OCI-M1 (cell line): ENCODE results near the gene UBE3D.
"Not testable (repeated sequence)": the region's sequence is repeated elsewhere in the genome, so short reads cannot be mapped to it uniquely, and the experiment has no call there.

Source experiments
- DNase-seq: peaks from one replicate; lab custom pipeline; 2025; lab: John Stamatoyannopoulos, UW

UBE3D gene

GRCh38 chr6:82978362-82978945 lies 87.2 kb downstream of the UBE3D start:
- no peak for DNase-seq

- DNase-seq, result no peak
Observed at GRCh38 chr6:82976179-82976578, 89.5 kb downstream of the UBE3D start.

GRCh38 chr6:82971877-82972460 lies 93.7 kb downstream of the UBE3D start:
- no peak for DNase-seq

DNA sequence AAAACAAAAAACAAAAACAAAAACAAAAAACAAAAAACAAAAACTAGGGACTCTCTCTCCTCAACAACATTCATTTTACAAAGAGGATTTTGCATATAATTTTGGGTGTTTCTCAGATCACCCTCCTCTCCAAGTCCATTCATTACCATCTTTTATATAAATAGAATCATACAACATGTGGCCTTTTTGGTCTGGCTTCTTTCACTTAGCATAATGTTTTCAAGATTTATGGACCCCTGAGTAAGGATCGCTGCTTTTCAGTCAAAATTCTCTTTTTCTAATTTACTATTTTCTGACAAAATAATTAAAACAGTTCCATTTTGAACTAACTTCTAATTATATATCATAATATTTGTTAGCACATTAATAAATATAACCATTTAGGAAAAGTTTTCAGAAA lies 94.8 kb downstream of the UBE3D start:
- DNase-seq, result no peak

DNA sequence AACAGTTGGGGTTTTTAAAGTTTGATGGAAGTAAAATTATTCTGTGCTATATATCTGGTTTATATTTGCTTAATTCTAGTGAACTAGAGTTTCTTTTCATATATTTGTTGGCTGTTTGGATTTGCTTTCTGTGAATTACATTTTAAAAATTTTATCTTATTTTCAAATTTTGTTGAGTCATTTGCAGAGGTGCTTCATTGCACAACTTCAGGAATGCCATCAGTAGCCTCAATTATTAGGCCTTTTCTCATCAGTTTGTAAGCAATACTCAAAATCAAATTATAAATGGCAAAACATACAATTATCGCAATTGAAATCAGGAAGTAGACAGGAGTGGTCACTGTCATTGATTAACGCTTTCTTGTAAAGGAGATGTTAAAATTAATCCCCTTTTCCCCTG lies 96.9 kb downstream of the UBE3D start:
- DNase-seq, result no peak

DNA sequence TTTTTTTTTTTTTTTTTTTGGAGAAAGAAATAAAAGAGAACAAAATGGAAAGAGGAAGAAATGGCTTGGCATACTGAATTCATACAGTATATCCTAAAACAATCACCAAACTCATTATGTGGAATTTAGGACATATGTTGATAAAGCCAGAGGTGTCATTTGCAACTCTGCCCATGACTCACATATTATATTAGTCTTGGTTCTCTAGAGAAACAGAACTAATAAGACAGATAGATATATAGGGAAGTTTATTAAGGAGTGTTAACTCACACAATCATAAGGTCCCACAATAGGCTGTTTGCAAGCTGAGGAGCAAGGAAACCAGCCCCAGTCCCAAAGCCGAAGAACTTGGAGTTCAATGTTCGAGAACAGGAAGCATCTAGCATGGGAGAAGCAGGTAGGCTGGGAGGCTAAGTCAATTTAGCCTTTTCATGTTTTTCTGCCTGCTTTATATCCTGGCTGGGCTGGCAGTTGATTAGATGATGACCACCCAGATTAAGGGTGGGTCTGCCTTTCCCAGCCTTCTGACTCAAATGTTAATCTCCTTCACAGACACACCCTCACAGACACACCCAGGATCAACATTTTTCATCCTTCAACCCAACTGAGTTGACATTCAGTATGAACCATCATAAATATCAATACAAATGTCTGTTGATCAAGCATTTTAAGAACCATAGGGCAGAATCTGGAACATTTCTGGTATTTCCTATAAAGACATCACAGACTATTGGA lies 102.3 kb downstream of the UBE3D start:
- DNase-seq, result no peak

GRCh38 chr6:82959385-82959941 lies 106.2 kb downstream of the UBE3D start:
- DNase-seq, result no peak

DNA sequence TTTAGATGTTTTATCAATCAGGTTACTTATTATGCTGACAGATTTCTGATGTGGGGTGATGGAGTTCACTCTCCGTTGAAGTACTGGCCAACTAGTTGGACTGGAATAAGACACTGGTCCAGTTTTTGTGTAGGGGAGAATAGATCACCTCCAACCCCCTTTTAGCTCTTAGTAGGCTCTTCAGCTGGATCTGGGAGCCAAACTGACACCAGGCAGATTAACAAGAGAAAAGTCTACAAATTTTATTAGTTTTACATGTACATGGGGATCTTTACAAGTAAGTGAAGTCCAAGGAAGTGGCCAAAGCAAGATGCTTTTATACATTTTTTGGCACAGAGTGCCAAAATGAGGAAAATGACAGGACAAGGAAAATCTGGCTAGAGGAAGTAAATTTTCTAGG lies 107.1 kb downstream of the UBE3D start:
- no peak for DNase-seq

GRCh38 chr6:82957868-82958245 lies 107.8 kb downstream of the UBE3D start:
- no peak for DNase-seq

DNA sequence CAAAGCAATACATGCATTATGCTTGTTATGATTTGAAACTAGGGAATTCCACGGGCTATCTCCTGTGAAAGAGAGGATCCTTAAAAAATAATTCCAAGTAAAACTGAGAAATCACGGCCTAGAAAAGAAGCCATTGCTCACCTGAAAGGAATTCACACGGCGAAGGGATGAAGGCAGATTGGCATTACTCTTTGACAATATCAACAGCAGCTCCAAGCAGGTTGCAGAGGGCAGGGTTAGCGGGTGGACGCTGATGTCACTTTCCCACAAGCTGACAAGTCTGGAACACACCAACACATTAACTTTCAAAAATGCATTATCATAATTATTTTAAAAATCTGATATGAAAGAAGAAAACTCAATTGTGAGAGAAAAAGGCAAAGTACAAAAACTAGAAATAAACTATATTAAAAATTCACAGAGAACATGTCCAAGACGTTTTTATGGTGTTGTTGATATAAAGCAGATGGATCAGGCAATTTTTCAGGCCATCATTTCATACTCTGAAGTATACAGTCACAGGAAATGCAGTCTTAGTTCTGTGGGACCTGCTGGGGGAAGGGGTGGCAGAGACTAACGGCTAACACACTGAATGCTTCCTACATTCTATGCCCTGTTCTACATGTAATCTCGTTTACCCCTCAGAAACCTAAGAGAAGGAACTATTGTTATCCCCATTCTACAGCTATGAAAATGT lies 108.3 kb downstream of the UBE3D start:
- no peak for DNase-seq

- no peak for DNase-seq
Observed at GRCh38 chr6:82955841-82956240, 109.8 kb downstream of the UBE3D start.

- no peak for DNase-seq
Observed at GRCh38 chr6:82954937-82955577, 110.6 kb downstream of the UBE3D start.

DNA sequence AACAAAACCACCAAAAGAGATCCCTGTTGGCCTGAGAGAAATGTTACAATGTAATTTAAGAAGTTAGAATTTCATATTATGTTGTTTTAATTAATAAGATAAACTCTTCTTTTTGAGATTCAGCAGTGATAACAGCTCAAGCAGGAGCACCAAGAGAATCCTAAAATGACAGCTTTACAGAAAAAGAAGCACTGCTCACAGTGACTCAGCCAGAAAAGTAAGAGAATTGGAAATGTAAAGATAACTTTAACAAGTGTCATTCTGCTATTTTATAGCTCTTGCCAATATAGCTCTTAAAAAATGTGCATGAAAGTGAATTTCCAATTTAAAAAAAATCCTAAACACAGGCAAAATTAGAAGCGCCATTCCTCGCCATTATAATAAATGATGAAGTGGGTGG lies 111.3 kb downstream of the UBE3D start:
- DNase-seq, result no peak

DNA sequence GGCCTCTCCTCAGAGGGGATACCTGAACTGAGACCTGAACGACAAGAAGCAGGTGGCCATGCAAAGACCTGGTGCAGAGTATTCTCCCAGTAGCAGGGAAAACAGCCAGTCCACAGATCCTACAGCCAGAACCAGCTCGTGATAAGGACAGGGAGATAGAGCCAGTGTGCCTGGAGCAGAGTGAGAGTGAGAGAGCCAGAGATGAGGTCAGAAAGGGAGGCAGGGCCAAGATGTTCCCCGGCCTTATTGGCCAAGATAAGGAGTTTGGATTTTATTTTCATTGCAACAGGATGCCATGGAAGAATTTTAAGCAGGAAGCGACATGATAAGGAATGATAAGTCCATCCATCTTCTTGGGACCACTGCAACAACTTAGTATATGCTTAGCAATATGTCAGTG lies 111.8 kb downstream of the UBE3D start:
- DNase-seq, result no peak

DNA sequence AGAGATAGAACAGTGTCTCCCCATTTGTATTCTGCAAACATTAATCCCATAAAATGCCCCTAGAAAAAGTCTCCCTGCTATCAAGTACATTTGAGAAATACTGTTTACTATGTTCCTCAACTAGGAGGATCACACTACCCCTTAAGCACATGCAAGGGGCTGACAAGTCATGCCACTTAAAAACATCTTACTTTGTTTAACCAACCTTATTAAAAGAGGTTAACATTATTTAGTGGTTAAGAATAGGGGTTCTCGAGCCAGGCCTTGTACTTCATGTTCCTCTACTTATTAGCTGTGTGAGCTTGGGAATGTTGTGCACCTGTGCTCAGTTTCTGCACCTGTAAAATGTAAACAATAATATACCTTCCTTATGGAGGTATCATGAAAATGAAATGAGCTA lies 113.7 kb downstream of the UBE3D start:
- DNase-seq, result no peak

DNA sequence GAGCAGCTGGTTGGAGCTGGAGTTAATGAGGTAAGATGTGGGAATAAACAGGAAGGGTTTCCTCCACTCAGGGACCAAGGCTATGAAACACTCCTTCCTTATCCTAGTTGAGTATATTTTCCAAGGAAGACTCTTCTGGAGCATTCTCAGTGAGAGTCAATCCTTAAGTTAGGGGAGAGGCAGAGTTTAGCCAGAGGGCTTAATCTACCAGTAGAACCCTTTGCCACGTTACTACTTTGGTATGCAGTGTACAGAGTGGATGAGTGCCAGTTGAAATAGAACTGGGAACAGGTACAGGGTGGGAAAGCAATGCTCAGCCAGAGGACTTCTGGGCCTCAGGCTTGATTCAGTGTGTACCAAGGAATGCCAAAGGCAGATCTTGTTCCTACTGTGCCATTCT lies 114.3 kb downstream of the UBE3D start:
- DNase-seq, result no peak

DNA sequence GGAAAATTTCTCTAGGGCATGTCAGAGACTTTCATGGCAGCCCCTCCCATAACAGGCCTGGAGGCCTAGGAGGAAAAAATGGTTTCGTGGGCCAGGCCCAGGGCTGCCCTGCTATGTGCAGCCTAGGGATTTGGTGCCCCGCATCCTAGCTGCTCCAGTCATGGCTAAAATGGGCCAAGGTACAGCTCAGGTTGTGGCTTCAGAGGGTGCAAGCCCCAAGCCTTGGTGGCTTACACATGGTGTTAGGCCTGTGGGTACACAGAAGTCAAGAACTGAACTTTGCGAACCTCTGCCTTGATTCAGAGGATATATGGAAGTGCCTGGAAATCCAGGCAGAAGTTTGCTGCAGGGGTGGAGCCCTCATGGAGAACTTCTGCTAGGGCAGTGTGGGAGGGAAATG lies 134.7 kb downstream of the UBE3D start:
- DNase-seq, result not testable (repeated sequence)

DNA sequence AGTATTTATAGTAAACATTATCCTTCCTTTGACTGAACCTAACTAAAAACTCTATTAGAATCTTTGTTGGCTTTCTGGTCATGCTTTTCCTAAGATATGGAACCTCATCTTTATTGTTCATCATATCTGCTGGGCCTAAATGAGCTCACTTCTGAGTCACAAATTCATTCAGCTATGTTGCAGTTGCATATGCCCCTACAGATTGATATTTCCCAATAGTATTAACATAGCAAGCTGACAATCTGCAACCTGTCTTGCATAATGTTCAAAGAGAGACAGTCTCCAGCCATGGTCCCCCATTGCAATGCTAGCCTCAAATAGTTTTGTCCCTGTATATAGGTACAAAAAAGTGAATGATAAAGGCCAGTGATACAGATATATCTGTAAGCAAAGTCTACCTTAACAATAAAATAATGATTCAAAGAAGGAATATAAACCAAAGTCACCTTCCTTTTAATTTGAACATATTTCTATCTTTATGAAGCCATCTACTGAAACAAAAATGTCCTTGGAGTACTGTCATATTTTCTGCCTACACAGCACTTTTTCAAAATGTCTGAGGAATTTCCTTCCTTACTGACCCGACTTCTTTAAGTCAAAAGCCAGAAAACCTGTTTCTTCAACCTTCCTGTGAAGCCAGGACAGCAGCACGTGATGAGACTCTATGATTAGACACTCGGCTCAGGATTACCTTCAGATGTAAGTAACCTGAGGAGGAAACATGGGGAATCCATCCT lies 140.7 kb downstream of the UBE3D start:
- DNase-seq, result peak; percentile 16

DNA sequence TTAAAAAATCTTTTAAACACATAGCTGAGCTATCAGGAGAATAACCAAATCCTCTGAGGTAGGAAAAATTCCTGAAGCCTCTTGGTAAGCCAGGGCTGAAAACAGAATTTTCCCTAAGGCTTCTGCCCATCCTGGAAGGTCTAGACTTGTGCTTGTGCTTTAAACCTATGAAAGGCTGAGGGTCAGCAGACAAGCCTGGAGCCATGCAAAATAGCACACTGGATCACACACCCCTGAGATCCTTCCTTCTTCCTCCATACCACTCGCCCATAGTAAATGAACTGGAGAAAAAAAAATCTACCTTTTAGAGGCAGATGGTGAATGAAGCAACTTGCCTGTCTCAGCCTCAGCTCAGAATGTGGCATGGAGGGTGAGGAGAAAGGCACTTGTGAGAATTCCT lies 144.4 kb downstream of the UBE3D start:
- no peak for DNase-seq

GRCh38 chr6:82917346-82918064 lies 148.1 kb downstream of the UBE3D start:
- no peak for DNase-seq

DNA sequence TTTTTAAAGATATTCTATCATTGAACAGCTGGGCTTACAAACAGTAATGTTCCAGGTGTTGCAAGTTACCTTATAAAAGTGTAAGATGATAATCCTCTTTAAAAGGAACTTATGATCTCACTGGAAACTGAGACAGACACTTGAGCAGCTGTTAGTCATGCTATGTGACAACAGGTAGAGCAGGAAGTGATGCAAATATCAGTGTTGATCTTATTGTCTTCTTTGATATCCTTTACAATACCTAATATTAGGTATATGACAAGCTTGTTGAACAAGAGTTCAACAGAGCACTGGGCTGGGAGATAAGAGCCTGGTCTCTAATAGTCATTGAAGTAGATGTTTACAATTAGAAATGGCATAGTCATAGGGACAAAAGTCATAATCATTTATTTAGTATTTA lies 150.0 kb downstream of the UBE3D start:
- no peak for DNase-seq
